Colonic mucosa (tissue), 4 donors: Measurements from ENCODE around the gene TMEM222. TPM values are rescaled to one million over a fixed set of nuclear protein-coding genes. Genes with fewer than 3 reads are reported as not detected.

Experiments
- DNase-seq: peaks from one replicate; pipeline ENCODE4 v3.0.0-alpha.2; 2020
- H3K27ac ChIP-seq: fragments of 200-600 bp; one replicate; pipeline ENCODE4 v1.8.0; 2021
- H3K27me3 ChIP-seq: fragments of 200-600 bp; one replicate; pipeline ENCODE4 v1.8.0; 2021
- H3K36me3 ChIP-seq: fragments of 200-600 bp; one replicate; pipeline ENCODE4 v1.8.0; 2021
- H3K4me1 ChIP-seq: fragments of 200-600 bp; one replicate; pipeline ENCODE4 v1.8.0; 2021; ENCODE audit warnings: mild to moderate bottlenecking
- H3K4me3 ChIP-seq: fragments of 200-600 bp; one replicate; pipeline ENCODE4 v1.8.0; 2021
- H3K9ac ChIP-seq, 2 donors: one replicate each; pipeline ENCODE4 v1.7.0; 2013; ENCODE audit warnings: control low read depth in 2 of 2, low read depth in 2 of 2, low read length in 2 of 2
- H3K9me3 ChIP-seq: fragments of 200-600 bp; one replicate; pipeline ENCODE4 v1.8.0; 2021
- intact Hi-C: fragments of 100-400 bp; cut with DNase I; formaldehyde crosslinking; loops from one replicate; pipeline ENCODE4 v1.14.1; 2022
- total RNA-seq, 2 donors: library from RNA; stranded (reverse); fragmentation: NEBNext Ultra II Directional in 1 of 2; extraction: Animal tissue kit (Norgen Biotek cat#: 25700) in 1 of 2; gene quantifications; one replicate each; pipeline ENCODE4 v1.2.1, GENCODE V29; 2021
- TF ChIP-seq, protein P1 (sequence below): fragments of 200-600 bp; IDR thresholded peaks from one replicate; pipeline ENCODE4 v1.8.0; 2022; ENCODE audit warnings: antibody characterized with exemption, mild to moderate bottlenecking
- donor health status: healthy.
- donor health status: DM: no; HTN: no; CAD: no.
- donor health status: DM: no; HTN: no; CAD: no.

The TMEM222 gene
- total RNA-seq, 2 donors from 2014 or later, result 28.6 to 35.4 TPM

GRCh38 chr1:27361044-27361402, 39.1 kb downstream of the TMEM222 start:
- Histone ChIP-seq H3K27me3 (no peaks in the 10 kb centered on the region), H3K9me3 (no peaks in the 10 kb centered on the region), H3K27ac (no peak overlapping the region), H3K4me3 (no peak overlapping the region), H3K9ac (no peak overlapping the region), H3K36me3 (no peaks in the 10 kb centered on the region), H3K4me1 (peaks cover 13% of the 10 kb centered on the region)
- intact Hi-C loops, result no loop called here
- DNase-seq, result no peak
- TF ChIP-seq, protein P1, sequence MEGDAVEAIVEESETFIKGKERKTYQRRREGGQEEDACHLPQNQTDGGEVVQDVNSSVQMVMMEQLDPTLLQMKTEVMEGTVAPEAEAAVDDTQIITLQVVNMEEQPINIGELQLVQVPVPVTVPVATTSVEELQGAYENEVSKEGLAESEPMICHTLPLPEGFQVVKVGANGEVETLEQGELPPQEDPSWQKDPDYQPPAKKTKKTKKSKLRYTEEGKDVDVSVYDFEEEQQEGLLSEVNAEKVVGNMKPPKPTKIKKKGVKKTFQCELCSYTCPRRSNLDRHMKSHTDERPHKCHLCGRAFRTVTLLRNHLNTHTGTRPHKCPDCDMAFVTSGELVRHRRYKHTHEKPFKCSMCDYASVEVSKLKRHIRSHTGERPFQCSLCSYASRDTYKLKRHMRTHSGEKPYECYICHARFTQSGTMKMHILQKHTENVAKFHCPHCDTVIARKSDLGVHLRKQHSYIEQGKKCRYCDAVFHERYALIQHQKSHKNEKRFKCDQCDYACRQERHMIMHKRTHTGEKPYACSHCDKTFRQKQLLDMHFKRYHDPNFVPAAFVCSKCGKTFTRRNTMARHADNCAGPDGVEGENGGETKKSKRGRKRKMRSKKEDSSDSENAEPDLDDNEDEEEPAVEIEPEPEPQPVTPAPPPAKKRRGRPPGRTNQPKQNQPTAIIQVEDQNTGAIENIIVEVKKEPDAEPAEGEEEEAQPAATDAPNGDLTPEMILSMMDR, result no peak

DNA sequence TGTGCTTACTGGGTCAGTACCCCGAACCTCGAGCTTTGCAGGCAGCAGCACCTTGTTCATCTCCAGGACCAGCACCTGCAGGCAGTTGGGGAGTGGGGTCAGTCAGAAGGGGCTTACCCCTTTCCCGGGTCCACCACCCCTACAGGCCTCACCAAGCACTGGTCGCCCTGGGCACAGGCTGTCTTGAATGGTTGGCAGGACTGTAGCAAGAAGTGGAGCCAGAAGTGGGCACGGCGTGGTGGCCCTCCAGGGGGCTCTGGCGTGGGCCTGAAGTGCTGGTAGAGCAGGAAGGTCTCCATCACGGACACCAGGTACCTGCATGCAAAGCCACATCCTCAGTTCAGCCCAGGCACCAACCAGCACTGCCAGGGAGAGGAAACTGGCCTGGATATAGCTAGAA, 39.6 kb downstream of the TMEM222 start:
- Histone ChIP-seq H3K4me1 (peaks cover 12% of the 10 kb centered on the region), H3K4me3 (no peak overlapping the region), H3K27ac (no peak overlapping the region), H3K9me3 (no peaks in the 10 kb centered on the region), H3K36me3 (no peaks in the 10 kb centered on the region), H3K27me3 (no peaks in the 10 kb centered on the region), H3K9ac (no peak overlapping the region)
- intact Hi-C loops, result no loop called here
- no peak for DNase-seq
- TF ChIP-seq, protein P1, result no peak

DNA sequence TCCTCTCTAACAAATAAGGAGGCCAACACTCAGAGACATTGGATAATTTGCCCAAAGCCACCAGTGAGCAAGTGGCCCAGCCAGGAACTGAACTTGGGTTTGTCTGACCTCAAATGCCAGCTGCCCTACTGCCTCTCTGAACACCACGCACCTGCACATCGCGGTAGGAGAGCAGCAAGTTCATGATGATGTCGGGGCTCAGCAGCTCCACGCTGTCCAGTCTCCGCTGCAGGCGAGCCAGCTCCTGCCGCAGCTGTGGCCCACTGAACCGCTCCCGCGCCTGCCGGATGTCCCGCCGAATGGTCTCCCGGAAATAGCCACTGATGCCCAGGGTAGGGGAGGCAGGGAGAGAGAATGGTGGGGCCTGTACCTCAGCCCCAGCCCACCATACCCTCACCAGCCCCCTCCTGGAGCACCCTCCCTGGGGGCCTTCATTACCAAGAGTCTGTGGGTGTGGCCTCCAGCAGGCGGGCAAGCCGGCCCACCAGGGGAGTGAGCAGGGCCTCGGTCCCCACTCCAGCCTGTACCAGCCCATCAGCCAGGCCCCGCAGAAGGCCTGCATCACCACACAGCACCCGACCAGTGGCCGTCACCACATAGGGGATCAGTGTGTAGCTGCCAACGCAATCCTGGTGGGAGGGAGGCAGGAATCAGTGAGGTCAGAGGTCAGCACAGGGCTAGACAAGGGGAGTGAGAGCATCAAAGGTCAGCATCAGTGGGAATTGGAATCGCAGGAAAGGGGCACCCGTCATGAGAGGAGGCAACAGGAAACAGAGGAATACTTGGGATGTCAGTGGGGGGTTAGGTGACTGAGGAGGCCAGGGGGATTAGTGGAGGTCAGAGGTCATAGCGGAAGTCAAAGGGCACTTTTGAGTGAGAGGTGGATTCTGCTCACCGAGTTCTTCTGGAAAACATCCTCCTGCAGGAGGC, 42.1 kb downstream of the TMEM222 start:
- H3K4me3 ChIP-seq, result no peak overlapping the region
- TF ChIP-seq, protein P1, result no peak
- H3K9ac ChIP-seq, result no peak overlapping the region
- H3K36me3 ChIP-seq, result no peaks in the 10 kb centered on the region
- no peaks in the 10 kb centered on the region for H3K27me3 ChIP-seq
- H3K4me1 ChIP-seq, result peaks cover 4% of the 10 kb centered on the region
- no peak overlapping the region for H3K27ac ChIP-seq
- intact Hi-C loops, result no loop called here
- no peaks in the 10 kb centered on the region for H3K9me3 ChIP-seq
- no peak for DNase-seq

DNA sequence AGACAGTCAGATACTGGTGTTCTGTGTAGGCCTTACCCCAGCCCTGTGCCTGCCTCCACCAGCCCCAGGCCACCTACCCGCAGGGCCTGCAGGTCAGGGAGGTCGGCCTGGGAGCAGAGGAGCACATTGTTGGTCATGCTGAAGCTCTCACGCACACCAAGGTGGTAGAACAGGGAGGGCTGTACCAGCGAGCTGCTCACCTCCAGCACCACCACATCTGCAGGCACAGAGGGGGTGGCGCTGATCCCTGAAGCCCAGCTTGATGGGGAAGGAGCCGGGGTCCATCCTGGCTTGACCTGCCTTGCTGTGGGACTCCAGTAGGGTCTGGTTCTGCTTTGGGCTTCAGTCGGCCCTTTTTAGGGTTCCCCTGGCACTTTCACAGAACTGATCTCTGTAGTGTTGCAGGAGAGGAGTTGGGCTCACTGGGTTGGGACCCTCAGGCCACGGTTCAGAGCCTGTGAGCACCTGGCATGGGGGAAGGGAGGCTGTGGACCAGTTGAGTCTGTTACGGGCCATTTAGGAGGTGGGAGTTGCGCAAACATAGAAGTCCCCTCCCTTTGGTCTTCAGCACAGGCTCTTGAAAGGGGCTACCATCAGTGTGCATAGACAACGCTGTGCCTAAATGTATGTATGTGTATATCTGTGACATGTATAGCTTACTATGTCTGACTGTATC, 42.9 kb downstream of the TMEM222 start:
- no peaks in the 10 kb centered on the region for H3K36me3 ChIP-seq
- H3K27ac ChIP-seq, result peak overlapping the region; percentile 93
- H3K4me3 ChIP-seq, result peak overlapping the region; percentile 67
- peak; percentile 25 for DNase-seq
- H3K27me3 ChIP-seq, result no peaks in the 10 kb centered on the region
- no peaks in the 10 kb centered on the region for H3K9me3 ChIP-seq
- intact Hi-C loops, result no loop called here
- peak overlapping the region; percentile 59 to 87 for H3K9ac ChIP-seq
- TF ChIP-seq, protein P1, result no peak
- H3K4me1 ChIP-seq, result peaks cover 4% of the 10 kb centered on the region

DNA sequence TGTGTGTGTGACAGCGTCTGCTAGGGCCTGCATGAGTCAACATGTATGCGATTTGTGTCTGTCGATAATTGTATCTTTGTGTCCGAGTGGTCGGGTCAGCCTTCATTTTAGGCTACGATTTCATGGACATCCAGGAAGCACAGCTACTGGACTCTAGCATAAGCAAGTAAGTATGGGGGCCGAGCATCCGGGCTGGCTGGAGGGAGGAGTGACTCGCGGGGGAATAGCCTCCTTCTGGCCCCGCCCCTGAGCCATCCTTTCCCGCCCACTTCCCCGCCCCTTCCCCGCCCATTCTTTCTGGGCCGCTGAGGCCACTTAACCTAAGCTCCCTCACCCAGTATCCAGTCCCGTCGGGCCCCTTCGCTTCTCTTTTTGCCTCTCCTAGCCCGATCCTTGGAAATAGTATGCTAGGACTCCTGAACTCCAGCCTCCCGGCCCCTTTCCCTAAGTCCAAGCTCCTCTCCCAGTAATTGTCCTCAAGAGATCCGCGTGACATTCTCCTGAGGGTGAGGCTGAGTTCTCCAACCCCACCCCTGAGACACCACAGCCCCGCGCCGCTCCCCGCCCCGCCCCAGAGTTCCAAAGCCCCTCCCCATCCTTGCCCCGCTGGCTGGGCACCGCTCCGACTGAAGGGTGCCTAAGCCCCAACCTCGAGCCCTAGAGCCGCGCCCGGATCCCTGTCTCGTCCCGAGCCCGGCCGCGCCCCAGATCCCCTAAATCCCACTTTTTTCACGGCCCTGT, 43.6 kb downstream of the TMEM222 start:
- no peaks in the 10 kb centered on the region for H3K9me3 ChIP-seq
- TF ChIP-seq, protein P1, result no peak
- DNase-seq, result peak; percentile 93
- intact Hi-C loops, result no loop called here
- H3K27me3 ChIP-seq, result no peaks in the 10 kb centered on the region
- no peaks in the 10 kb centered on the region for H3K36me3 ChIP-seq
- H3K9ac ChIP-seq, result peak overlapping the region; percentile 81 to 87
- peaks cover 4% of the 10 kb centered on the region for H3K4me1 ChIP-seq
- peak overlapping the region; percentile 67 for H3K4me3 ChIP-seq
- H3K27ac ChIP-seq, result peak overlapping the region; percentile 93
